Stimulated activated CD8-positive, alpha-beta memory T cell treated with anti-CD3 and anti-CD28 coated beads, Interleukin-12 subunit alpha, Interleukin-12 subunit beta, amount 100 ng/mL, for 4 hours (primary cell): ENCODE results near the gene ZNF827.

Experiments used
- DNase-seq: peaks from one replicate; pipeline ENCODE4 v3.0.0-alpha.2; 2020; ENCODE audit warnings: low read depth

The ZNF827 gene, protein sequence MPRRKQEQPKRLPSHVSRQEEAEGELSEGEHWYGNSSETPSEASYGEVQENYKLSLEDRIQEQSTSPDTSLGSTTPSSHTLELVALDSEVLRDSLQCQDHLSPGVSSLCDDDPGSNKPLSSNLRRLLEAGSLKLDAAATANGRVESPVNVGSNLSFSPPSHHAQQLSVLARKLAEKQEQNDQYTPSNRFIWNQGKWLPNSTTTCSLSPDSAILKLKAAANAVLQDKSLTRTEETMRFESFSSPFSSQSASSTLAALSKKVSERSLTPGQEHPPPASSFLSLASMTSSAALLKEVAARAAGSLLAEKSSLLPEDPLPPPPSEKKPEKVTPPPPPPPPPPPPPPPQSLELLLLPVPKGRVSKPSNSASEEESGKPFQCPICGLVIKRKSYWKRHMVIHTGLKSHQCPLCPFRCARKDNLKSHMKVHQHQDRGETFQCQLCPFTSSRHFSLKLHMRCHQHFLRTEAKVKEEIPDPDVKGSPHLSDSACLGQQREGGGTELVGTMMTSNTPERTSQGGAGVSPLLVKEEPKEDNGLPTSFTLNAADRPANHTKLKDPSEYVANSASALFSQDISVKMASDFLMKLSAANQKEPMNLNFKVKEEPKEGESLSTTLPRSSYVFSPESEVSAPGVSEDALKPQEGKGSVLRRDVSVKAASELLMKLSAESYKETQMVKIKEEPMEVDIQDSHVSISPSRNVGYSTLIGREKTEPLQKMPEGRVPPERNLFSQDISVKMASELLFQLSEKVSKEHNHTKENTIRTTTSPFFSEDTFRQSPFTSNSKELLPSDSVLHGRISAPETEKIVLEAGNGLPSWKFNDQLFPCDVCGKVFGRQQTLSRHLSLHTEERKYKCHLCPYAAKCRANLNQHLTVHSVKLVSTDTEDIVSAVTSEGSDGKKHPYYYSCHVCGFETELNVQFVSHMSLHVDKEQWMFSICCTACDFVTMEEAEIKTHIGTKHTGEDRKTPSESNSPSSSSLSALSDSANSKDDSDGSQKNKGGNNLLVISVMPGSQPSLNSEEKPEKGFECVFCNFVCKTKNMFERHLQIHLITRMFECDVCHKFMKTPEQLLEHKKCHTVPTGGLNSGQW

DNA sequence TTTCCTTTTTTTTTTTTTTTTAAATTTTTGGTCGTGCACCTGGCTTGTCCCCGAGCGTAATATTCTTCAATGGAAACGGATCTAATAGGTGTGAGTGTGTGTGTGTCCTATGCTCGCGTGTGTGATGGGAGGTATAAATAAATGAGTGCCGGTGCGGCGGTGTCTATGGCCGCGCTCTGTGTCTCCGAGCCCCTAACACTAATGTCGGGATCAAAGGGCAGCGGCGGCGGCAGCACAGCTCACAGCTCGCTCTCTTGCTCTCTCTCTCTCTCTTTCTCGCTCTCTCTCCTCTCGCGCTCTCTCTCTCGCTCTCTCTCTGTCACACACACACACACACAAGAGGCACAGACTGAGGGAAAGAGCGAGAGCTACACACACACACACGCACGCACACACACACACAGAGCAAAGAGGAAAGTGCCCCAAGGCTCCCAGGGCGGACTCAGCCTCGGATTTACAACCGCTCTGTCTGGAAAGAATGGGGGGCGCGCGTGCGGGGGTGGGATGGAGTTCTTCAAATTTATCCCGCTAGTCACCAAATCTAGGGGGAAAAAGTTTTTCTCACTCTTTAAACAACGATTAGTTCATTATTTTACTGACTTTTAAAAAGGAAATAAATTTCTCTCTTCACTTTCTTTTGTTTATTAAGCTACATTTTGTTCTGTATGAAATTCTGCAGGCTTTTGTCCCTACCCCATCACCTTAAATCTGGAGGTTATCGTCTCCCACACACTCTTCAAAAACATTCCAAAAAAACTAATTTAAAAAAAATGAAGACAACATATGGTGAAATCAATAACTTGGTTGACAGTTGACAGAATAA, at the start of gene ZNF827:
Gene ZNF827, minus strand, starts transcription at position 206 of the 823 bp plus-strand sequence. CDS start 416 bp downstream, outside the sequence.
- peak; percentile 40 for DNase-seq

DNA sequence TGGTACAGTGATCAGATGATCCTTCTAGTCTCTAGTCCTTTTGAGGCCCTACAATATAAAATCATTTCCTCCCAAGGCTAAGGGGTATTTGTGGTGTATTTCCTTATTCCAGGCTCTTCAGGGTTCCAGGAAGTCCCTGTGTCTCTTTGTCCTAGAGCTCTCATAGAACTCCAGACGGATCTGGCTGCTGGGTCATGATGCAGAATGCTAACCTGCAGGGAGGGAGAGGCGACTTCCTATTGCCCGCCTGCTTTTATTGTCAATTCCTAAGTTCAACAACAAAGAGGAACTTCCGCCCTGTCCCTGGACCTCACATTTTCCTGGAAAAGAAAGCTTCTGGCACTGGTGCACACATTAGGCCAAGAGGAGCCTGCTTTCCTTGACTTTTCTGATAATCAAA, 45.9 kb upstream of the ZNF827 start:
- DNase-seq, result no peak

DNA sequence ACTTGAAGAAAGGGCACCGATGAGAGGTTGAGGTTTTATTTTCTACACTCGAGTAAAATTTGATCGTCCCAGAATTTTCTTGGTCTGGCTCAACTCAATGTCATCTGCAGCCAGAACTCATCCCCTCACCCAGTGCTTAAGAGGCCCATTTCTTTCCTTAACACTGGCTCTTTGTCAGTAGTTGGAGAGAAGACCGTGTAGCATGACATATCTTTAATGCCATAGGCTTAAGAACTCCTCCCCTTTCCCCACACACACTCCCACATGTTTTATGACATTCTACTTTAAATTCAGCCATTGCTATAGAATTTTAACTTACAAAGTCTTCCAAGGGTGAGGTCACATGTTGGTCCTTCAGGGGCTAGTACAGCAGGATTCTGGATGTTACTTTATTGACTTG, 44.2 kb upstream of the ZNF827 start:
- DNase-seq, result no peak

DNA sequence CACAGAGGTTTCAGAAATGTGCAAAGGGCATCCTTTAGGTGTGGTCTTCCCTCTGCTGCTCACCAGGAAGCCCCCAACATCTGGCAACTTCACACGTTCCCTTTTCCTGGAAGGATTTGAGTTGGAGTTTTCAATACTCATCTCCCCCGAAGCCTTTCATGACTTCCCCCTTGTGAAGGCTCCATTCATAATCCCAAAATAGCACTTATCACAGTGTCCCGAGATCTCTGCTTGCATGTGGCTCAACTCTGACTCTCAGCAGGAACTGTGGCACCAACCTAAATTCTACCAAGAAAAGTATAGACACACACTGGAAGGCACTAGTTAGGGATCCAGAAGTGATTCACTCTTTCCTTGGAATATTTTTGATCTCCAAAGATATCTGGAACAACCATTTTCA, 40.5 kb upstream of the ZNF827 start:
- no peak for DNase-seq

DNA sequence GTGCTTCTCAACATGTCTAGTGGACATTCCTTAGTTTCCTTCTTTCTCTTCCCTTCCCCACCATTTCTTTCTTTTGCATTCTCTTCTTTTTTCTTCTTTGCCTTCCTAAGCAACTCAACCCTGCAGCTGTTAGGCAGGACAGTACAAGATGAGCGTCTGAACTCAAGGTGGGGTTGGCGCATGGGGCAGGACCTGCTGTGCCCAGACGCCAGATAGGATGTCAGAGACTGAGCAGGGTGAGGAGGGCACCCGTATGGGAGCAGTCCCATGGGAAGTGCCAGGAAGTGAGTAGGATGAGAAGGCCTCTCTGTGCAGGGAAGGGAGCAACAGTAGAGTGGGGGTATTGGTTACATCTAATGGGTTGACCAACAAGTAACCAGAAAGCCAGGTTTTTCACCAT, 38.1 kb upstream of the ZNF827 start:
- DNase-seq, result no peak

DNA sequence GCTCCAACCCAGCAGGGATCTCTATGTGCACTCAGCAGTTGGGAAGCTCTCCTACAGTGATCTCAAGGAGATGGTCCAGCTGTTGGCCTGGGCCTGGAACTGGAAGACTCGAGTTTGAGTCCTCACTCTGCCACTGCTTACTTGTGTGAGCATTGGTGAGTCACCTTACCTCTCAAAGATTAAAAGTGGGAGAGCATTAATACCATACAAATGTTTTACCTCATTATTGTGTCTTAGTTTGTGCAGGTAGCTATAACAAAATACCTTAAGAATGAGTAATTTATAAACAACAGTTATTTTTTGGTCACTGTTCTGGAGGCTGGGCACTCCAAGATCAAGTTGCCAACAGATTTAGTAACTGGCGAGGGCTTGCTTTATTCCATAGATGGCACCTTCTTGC, 21.4 kb upstream of the ZNF827 start:
- DNase-seq, result no peak

DNA sequence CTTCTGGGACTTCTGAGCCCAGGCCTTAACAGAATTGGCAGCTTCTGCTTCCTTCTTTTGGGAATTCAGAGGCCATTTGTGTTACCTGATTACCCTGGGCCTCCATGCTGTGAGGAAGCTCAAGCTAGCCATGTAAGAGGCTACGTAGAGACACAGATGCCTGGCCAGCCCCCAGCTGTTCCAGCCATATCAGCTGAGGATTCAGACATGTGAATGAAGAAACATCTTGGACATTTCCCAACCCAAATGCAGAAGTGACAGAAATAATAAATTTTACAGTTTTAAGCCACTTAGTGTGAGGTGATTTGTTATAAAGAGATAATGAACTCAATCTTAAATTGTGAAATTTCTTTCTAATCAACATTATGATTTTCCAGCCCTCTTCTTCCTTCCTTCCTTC, 18.7 kb upstream of the ZNF827 start:
- DNase-seq, result no peak

DNA sequence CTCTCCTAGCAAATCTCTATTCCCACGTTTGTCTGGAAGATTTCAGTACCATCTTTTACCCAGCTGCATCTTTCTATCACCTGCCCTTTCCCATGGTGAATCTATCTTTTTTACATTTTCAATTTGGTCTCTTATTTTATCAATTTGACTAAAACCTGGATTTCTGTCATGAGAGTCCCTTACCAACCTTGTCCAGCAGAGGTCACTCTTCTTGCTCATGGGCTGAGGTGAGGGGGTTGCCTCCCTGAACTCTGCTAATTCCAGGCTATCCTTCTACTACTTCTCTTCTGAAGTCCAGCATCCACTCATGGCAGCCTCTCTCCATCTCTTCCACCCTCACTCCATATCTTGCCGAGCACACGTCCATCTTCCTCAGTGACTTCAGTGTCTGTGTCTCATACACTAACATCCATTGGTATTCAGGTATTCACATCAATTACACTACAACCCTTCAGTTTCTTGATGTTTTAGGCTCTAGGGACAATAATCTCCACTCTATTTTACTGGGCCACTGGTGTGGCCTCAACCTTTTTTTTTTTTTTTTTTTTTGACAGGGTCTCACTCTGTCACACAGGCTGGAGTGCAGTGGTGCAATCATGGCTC, 17.8 kb upstream of the ZNF827 start:
- no peak for DNase-seq

DNA sequence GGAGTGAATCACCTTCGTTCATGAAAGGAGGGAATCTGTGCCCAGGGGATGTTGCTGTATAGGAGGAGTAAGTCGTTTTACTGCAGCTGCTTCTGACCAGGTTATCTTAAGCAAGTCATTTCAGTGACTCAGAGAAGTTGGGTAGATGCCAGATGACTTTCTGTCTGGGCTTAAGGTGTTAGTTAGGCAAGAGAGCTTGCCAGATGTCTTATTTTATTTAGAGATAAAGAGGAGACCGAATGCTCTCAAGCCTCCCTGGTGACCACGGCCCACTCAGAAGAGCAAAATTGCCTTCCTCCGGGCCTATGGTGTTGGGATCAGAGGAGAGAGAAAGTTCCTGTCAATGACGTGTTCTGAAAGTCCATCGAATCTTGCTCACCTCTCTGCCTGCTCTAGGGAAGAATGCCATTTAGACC, 16.3 kb upstream of the ZNF827 start:
- DNase-seq, result no peak

DNA sequence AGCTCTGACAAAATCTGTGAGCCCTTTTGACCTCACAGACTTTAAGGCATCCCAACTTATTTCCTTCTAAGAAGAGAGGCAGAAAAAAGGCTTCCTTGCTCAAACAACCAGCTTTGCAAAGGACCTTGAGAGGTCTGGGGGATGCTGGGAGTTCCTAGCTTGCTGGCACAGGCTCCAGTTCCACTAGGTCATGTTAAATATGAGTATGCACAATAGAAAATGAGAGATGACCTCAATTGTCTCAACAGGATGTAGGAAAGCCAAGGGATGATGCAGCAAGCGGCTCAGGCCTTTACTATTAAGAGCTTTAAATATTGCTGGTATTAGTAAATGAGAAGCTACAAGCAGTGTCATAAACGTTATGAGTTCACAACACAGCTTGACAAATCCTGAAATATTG, 13.3 kb upstream of the ZNF827 start:
- no peak for DNase-seq

DNA sequence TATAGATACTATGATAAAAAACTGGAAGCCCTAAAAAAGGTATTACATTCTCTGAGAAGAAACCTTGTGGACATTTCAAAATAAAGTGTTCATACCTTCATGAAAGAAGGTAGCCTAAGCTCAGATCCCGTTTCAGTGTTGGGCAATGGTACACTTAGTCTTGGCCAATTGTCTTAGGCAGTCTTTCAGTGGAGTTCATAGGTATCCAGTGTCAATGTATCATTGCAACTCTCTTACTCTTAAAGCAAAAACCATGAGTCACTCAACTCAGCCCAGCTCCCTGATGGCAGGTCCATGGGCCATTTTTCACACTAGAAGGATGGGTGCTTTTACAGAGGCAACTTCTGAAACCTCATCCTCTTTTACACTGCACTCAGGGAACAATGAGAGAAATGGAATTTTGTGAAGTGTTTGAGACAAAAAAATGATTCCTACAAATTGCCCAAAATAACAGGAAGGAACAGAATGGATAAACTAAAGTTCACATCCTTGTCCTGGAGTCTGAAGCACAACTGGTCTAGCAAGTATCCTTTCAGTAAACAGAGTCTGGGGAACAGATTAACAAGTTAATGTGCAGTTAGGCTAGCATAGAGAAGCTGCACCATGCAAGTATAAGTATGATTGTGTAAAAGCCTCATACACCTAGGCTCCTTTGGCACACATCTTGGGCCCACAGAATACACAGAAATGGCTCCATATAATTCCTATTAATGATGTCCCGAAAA, 7.0 kb upstream of the ZNF827 start:
- no peak for DNase-seq

DNA sequence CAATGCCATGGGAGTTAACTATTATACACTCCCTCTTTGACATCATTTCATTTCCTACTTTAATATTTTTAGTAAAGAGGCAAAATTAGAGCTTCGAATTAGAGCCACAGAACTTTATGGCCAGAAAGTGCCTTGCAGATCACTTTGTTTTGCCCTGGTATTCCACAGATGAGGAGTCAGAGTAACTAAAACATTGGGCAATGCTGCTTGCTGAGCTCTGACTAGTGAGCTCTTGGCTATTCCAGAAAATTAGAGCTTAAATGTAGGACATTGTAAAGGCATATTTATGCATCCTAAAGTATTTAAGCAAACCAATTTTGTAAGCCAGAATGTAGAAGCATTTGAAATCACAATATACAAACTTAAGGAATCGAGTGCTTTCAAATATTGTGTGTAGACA, 6.3 kb upstream of the ZNF827 start:
- DNase-seq, result no peak

DNA sequence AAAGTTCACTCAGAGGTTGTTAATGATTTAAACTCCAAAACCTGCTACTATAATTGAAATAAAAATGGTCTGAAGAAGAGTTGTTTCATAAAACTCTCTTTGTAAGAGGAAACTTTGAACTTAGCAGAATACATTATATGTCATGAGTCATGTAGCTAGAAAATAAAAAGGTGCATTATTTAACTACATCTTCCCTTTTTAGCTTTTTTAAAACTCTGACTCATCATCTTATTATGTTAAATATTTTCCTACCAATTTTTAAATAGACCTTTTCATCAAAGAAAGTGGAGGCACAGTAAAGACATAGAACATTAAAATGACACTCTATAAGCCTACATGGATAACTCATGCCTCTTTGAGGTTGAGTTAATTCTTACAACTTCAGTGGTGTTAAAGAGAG, 1.2 kb upstream of the ZNF827 start:
- no peak for DNase-seq

DNA sequence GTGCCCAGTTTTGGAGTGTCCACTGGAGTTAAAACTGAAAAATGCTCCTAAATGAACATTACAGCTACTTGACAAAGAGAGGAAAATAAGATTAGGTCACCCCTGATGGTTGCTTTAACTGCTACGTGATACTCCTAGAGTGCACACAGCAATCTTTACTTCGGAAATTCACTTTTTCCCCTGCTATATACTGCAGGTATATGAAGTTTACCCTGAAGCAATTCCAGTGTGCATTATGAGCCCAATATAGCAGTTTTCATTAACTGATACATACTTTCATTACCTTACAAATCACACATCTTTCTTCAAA, 773 bp upstream of the ZNF827 start:
- DNase-seq, result no peak

DNA sequence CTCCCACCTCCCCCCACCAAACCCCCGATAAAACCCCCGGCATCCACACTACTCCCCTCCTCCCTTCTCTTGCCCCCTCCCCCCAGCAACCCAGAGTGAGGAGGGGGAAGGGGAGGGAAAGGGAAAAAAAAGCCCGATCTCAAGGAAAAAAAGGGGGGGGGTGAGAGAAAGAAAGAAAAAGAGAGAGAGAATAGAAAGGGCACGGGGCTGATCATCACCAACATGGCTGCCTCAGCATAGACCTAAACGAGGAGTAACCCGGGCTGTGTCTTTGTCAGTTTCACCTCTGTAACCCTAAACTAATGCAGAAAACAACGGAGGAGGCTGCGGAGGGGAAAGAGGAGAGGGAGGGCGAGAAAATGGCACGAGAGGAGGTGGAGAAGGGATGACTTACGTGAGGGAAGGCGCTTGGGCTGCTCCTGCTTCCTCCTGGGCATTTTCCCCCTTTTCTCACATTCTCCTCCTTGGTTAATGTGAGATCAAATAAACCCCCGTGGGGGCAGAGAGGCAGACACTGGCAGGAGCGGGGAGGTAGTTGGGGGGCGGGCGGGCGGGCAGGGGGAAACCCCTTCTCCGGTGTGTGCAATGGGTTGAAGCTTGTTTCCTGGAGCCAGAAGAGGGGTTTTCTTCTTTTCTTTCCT, 532 bp downstream of the ZNF827 start:
- peak; percentile 16 for DNase-seq

DNA sequence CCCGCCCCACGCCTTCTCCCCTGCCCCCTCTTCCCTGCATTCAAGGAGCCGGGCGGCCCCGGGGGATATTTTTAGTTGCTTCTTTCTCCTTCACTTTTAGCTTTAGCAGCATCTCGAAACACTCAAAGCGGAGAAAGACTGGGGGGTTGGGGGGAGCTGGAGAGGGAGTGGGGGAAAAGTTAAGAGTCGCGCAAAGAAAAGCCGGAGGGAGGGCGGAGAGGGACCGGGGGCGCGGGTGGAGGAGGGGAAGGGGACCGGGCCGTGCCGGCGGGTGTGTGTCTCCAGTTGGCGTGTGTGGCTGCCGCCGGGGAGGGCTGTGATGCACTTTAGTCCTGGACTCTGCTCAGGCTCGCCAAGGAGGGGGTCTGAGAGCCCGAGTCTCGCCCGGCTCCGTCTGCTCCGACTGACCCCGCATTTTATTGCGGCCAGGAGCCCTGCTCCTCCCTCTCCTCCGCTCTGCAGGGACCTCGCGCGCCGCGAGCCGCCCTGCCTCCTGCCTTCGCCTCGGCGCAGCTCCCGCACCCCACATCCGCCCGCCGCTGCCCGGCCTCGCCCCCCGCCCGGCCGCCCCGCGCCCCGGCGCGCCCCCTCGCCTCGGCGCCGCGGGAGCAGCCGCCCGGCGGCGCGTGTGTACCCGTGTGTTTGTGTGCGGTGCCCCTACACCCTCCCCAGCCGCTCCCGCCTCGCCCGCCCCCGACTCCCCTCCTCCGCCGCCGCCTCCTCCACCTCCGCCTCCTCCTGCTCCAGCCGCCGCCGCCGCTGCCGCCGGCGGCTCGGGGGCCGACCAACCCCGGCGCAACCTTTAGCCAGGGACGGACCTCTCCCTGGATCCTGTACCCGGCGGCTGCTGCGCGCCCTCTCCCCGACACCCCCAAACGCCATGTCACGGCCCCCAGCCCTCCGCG, 1.4 kb downstream of the ZNF827 start:
- peak; percentile 33 for DNase-seq

DNA sequence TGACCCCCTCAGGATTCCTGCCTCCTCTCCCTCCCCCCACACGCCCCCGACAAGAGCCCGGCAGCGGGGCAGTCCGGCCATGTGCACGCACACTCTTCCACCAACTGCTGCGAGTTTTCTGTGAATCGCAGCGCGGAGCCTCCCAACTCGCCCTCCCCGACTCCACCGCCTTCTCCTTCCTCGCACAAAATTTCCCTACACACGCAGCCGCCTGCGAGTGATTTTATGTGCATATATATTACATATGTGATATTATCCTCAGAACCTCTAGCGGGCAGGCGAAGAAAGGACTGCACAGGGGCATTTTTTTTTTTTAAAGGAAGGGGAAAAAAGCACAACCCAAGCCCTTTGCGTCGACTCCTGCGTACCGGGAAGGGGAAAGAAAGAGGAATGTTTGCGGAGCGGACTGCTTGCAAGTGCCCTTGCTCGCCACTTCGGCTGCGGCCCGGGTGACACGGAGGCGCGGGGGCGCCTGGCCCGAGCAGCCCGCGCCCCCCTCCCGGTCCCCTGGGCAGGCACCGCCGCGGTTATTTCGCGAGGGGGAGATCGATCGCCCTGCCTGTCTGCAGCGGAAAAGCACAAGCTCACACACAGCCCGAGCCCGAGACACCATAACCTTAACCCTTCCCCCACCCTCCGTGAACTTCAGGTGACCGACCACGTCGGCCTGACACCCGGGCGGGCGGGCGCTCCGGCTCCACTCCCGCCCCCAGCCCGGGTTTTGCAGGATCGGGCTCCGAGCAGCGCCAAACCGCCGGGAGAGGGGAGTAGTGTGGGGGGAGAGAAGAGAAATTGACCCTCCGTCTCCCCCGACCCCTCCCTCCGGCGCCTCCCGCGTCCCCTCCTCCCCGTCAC, 2.3 kb downstream of the ZNF827 start:
- DNase-seq, result peak; percentile 36
